SU-DHL-6 (cell line): ENCODE results near the gene NTN3.

ENCODE experiments used
- H2AFZ ChIP-seq: fragments of 200-600 bp; sonication (generic); 2 replicates; pipeline ENCODE4 v1.6.1; 2014; ENCODE audit warnings: low read depth, mild to moderate bottlenecking, moderate library complexity, mixed read lengths, antibody characterized with exemption, low read length; ENCODE audit not compliant: severe bottlenecking
- H3F3A ChIP-seq: fragments of 200-600 bp; shearing (Covaris generic); 2 replicates; pipeline ENCODE4 v1.6.0; 2016; ENCODE audit warnings: antibody characterized with exemption, mild to moderate bottlenecking; ENCODE audit not compliant: insufficient read depth
- H3K27ac ChIP-seq: fragments of 200-600 bp; sonication (generic); 2 replicates; pipeline ENCODE4 v1.5.1; 2016; ENCODE audit warnings: low read depth, mild to moderate bottlenecking, low read length, moderate library complexity, mixed read lengths
- H3K27me3 ChIP-seq: fragments of 200-600 bp; sonication (generic), shearing (Covaris generic); 2 replicates; pipeline ENCODE4 v1.6.0; 2014; ENCODE audit warnings: mild to moderate bottlenecking, low read length
- H3K36me3 ChIP-seq: fragments of 200-600 bp; sonication (generic); 2 replicates; pipeline ENCODE4 v1.6.1; 2014; ENCODE audit warnings: mild to moderate bottlenecking, low read length, mixed read lengths
- H3K4me2 ChIP-seq: fragments of 300-600, 200-600 bp; shearing (Covaris generic), sonication (generic); 2 replicates; pipeline ENCODE4 v1.6.0; 2014; ENCODE audit warnings: low read length, low read depth, mild to moderate bottlenecking; ENCODE audit not compliant: poor library complexity, severe bottlenecking
- H3K4me3 ChIP-seq: fragments of 200-600 bp; sonication (generic); 2 replicates; pipeline ENCODE4 v1.5.1; 2014; ENCODE audit warnings: antibody characterized with exemption, low read length, mild to moderate bottlenecking, mixed read lengths; ENCODE audit not compliant: insufficient read depth, poor library complexity, severe bottlenecking
- H3K79me2 ChIP-seq: fragments of 200-600 bp; sonication (generic); 2 replicates; pipeline ENCODE4 v1.6.1; 2014; ENCODE audit warnings: mild to moderate bottlenecking, low read length, moderate library complexity; ENCODE audit not compliant: insufficient read depth
- H3K9ac ChIP-seq: fragments of 200-600 bp; sonication (generic); 2 replicates; pipeline ENCODE4 v1.7.0; 2014; ENCODE audit warnings: mild to moderate bottlenecking, low read length
- H3K9me2 ChIP-seq: fragments of 200-600 bp; sonication (generic); replicated peaks from 2 replicates; pipeline ENCODE4 v1.6.1; 2014; ENCODE audit warnings: low read length; ENCODE audit not compliant: insufficient read depth
- H3K9me3 ChIP-seq: fragments of 200-600 bp; sonication (generic); 2 replicates; pipeline ENCODE4 v1.6.1; 2014; ENCODE audit warnings: low read length, mixed read lengths; ENCODE audit not compliant: insufficient read depth
- H4K20me1 ChIP-seq: fragments of 200-600 bp; sonication (generic); 2 replicates; pipeline ENCODE4 v1.6.1; 2014; ENCODE audit warnings: low read depth, mild to moderate bottlenecking, antibody characterized with exemption, low read length, moderate library complexity, mixed read lengths
- CTCF ChIP-seq: fragments of 200-600 bp; sonication (generic); IDR thresholded peaks from one replicate; pipeline ENCODE4 v1.5.1; 2017; ENCODE audit warnings: antibody characterized with exemption, mild to moderate bottlenecking, low read length, moderate library complexity; ENCODE audit not compliant: insufficient read depth, poor library complexity, severe bottlenecking
- EZH2phosphoT487 ChIP-seq: fragments of 200-600 bp; sonication (generic), shearing (Covaris generic); conservative IDR thresholded peaks from 2 replicates; pipeline ENCODE4 v1.6.1; 2018; ENCODE audit warnings: mild to moderate bottlenecking, antibody characterized with exemption, low read length, moderate library complexity, mixed read lengths

Gene NTN3

GRCh38 chr16:2452650-2453049 is 18.4 kb upstream of the NTN3 start:
- no peaks in the 10 kb centered on the region for H3K79me2 ChIP-seq
- peaks cover 6% of the 10 kb centered on the region for H3F3A ChIP-seq
- no peak overlapping the region for H3K9ac ChIP-seq
- H3K27me3 ChIP-seq = no peaks in the 10 kb centered on the region
- H4K20me1 ChIP-seq = no peaks in the 10 kb centered on the region; the same call in 1 of the 2 replicates
- H3K36me3 ChIP-seq = peaks cover 11% of the 10 kb centered on the region; the same call in 1 of the 2 replicates
- no peaks in the 10 kb centered on the region for H3K9me2 ChIP-seq
- H2AFZ ChIP-seq = no peak overlapping the region
- no peak overlapping the region for H3K4me3 ChIP-seq
- no peak overlapping the region for H3K27ac ChIP-seq
- TF ChIP-seq CTCF = no peak
- TF ChIP-seq EZH2phosphoT487 = no peak
- no peak overlapping the region for H3K4me2 ChIP-seq
- no peaks in the 10 kb centered on the region for H3K9me3 ChIP-seq

- no peaks in the 10 kb centered on the region for H4K20me1 ChIP-seq
- no peak overlapping the region for H2AFZ ChIP-seq
- no peaks in the 10 kb centered on the region for H3K9me3 ChIP-seq
- peaks cover 11% of the 10 kb centered on the region; the same call in 1 of the 2 replicates for H3K36me3 ChIP-seq
- H3K27me3 ChIP-seq = no peaks in the 10 kb centered on the region
- TF ChIP-seq CTCF (no peak), EZH2phosphoT487 (no peak)
- H3K9ac ChIP-seq = no peak overlapping the region
- 0 out of 2 replicates have a peak, but pooled peaks cover under 1% of the 10 kb centered on the region for H3K79me2 ChIP-seq
- H3F3A ChIP-seq = peaks cover 20% of the 10 kb centered on the region
- H3K4me3 ChIP-seq = no peak overlapping the region
- H3K27ac ChIP-seq = no peak overlapping the region
- H3K9me2 ChIP-seq = no peaks in the 10 kb centered on the region
- no peak overlapping the region for H3K4me2 ChIP-seq
Observed at GRCh38 chr16:2455081-2455845, 15.8 kb upstream of the NTN3 start.

GRCh38 chr16:2456551-2457153 is 14.4 kb upstream of the NTN3 start:
- Histone ChIP-seq H3K27ac (no peak overlapping the region), H2AFZ (no peak overlapping the region), H3K36me3 (peaks cover 11% of the 10 kb centered on the region; the same call in 1 of the 2 replicates), H3F3A (peaks cover 20% of the 10 kb centered on the region), H3K9ac (no peak overlapping the region), H3K79me2 (peaks cover 14% of the 10 kb centered on the region; the same call in 1 of the 2 replicates), H3K9me3 (no peaks in the 10 kb centered on the region), H3K27me3 (no peaks in the 10 kb centered on the region), H3K9me2 (no peaks in the 10 kb centered on the region), H4K20me1 (no peaks in the 10 kb centered on the region), H3K4me3 (no peak overlapping the region), H3K4me2 (no peak overlapping the region)
- no peak for TF ChIP-seq CTCF
- TF ChIP-seq EZH2phosphoT487 = no peak
